Upper lobe of right lung (tissue), 1 donor: ENCODE measurements around the gene USP49. TPM values are rescaled to one million over a fixed set of nuclear protein-coding genes. Genes with fewer than 3 reads are reported as not detected.

ENCODE experiments used
- ATAC-seq: fragments of 200-7000 bp; cut with Tn5 transposase; one replicate; pipeline ENCODE4 v1.9.1; 2020; ENCODE audit warnings: mild to moderate bottlenecking, moderate library complexity
- DNase-seq: peaks from one replicate; pipeline ENCODE4 v3.0.0-alpha.2; 2020
- H3K27ac ChIP-seq: fragments of 200-600 bp; one replicate; pipeline ENCODE4 v1.8.0; 2022
- H3K27me3 ChIP-seq: fragments of 200-600 bp; one replicate; pipeline ENCODE4 v1.8.0; 2022; ENCODE audit warnings: mild to moderate bottlenecking
- H3K36me3 ChIP-seq: fragments of 200-600 bp; one replicate; pipeline ENCODE4 v1.8.0; 2022
- H3K4me1 ChIP-seq: fragments of 200-600 bp; one replicate; pipeline ENCODE4 v1.8.0; 2022
- H3K4me3 ChIP-seq: fragments of 200-600 bp; one replicate; pipeline ENCODE4 v1.8.0; 2022; ENCODE audit warnings: mild to moderate bottlenecking
- H3K9me3 ChIP-seq: fragments of 200-600 bp; one replicate; pipeline ENCODE4 v1.8.0; 2022
- CTCF ChIP-seq: fragments of 200-600 bp; IDR thresholded peaks from one replicate; pipeline ENCODE4 v1.8.0; 2022; ENCODE audit warnings: antibody characterized with exemption
- intact Hi-C: fragments of 100-400 bp; cut with DNase I; formaldehyde crosslinking; loops from one replicate; pipeline ENCODE4 v1.11.0; 2022
- total RNA-seq: library from RNA; stranded (reverse); fragmentation: NEBNext Ultra II Directional; extraction: Animal tissue kit (Norgen Biotek cat#: 25700); gene quantifications from one replicate; pipeline ENCODE4 v1.2.1, GENCODE V29; 2021
- donor health status: DM: no; HTN: yes; CAD: no; lungs with severe emphysema.

USP49 gene
- total RNA-seq, 1 donor from 2014 or later = 2.7 TPM

GRCh38 chr6:41892921-41893564 lies 2.1 kb downstream of the USP49 start:
- DNase-seq (no peak), ATAC-seq (no peak)
- Histone ChIP-seq H3K36me3 (no peaks in the 10 kb centered on the region), H3K4me3 (no peak overlapping the region), H3K27ac (no peak overlapping the region), H3K9me3 (no peaks in the 10 kb centered on the region), H3K4me1 (peaks cover 14% of the 10 kb centered on the region), H3K27me3 (no peaks in the 10 kb centered on the region)
- intact Hi-C loops = no loop called here
- no peak for TF ChIP-seq CTCF

GRCh38 chr6:41887331-41887751 lies 7.8 kb downstream of the USP49 start:
- TF ChIP-seq CTCF = no peak
- H3K4me3 ChIP-seq = no peak overlapping the region
- H3K27me3 ChIP-seq = no peaks in the 10 kb centered on the region
- intact Hi-C loops = no loop called here
- H3K27ac ChIP-seq = no peak overlapping the region
- no peak for DNase-seq
- no peaks in the 10 kb centered on the region for H3K36me3 ChIP-seq
- no peaks in the 10 kb centered on the region for H3K9me3 ChIP-seq
- ATAC-seq = no peak
- no peaks in the 10 kb centered on the region for H3K4me1 ChIP-seq

GRCh38 chr6:41885930-41886329 lies 9.2 kb downstream of the USP49 start:
- no peaks in the 10 kb centered on the region for H3K36me3 ChIP-seq
- no peak overlapping the region for H3K4me3 ChIP-seq
- intact Hi-C loops = no loop called here
- no peaks in the 10 kb centered on the region for H3K27me3 ChIP-seq
- H3K27ac ChIP-seq = no peak overlapping the region
- no peaks in the 10 kb centered on the region for H3K4me1 ChIP-seq
- ATAC-seq = no peak
- no peak for TF ChIP-seq CTCF
- no peak for DNase-seq
- no peaks in the 10 kb centered on the region for H3K9me3 ChIP-seq

- Histone ChIP-seq H3K27ac (no peak overlapping the region), H3K9me3 (no peaks in the 10 kb centered on the region), H3K4me1 (no peaks in the 10 kb centered on the region), H3K4me3 (no peak overlapping the region), H3K27me3 (no peaks in the 10 kb centered on the region), H3K36me3 (no peaks in the 10 kb centered on the region)
- no peak for TF ChIP-seq CTCF
- peak; percentile 78 for ATAC-seq
- intact Hi-C loops = no loop called here
- no peak for DNase-seq
Measured at GRCh38 chr6:41884957-41885356, 10.2 kb downstream of the USP49 start.

- Histone ChIP-seq H3K4me1 (no peaks in the 10 kb centered on the region), H3K27ac (no peak overlapping the region), H3K9me3 (no peaks in the 10 kb centered on the region), H3K4me3 (no peak overlapping the region), H3K36me3 (no peaks in the 10 kb centered on the region), H3K27me3 (no peaks in the 10 kb centered on the region)
- no peak for TF ChIP-seq CTCF
- ATAC-seq (no peak), DNase-seq (no peak)
- intact Hi-C loops = no loop called here
Measured at GRCh38 chr6:41881506-41881905, 13.7 kb downstream of the USP49 start.

- ATAC-seq (no peak), DNase-seq (no peak)
- no peaks in the 10 kb centered on the region for H3K36me3 ChIP-seq
- TF ChIP-seq CTCF = no peak
- intact Hi-C loops = no loop called here
- H3K27ac ChIP-seq = no peak overlapping the region
- no peaks in the 10 kb centered on the region for H3K4me1 ChIP-seq
- H3K27me3 ChIP-seq = no peaks in the 10 kb centered on the region
- H3K4me3 ChIP-seq = no peak overlapping the region
- no peaks in the 10 kb centered on the region for H3K9me3 ChIP-seq
Measured at GRCh38 chr6:41878961-41879405, 16.2 kb downstream of the USP49 start.
